ENCODE results near the gene SAPCD1.

The SAPCD1 gene

GRCh38 chr6:31750411-31751022 is 11.9 kb upstream of the SAPCD1 start:
- DNase-seq (ENCODE audit: low spot score) = no peak

DNA sequence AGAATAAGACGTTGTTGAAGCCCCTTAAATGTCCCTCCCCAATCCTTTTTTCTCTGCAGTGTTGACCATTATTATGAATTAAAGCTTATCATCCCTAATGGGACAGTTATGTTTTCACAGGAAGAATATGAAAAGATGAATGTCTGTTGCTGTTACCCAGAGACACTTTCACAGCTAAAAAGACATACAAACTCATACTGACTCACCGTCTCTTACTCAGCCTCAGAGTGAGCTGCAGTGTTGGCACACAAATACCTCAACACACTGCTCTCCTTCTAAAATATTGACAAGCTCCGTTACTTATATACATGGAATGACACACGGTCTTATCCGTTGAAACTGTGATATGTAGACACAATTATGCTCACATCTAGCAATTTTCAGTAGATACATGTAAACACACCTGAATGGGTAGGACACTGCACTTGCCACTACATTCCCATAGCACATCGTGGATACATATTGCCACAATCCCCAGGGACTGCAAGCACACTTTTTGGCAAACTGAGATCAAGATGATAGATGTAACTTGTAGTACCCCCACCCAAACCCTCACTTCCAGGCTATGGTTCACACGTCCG is 9.6 kb upstream of the SAPCD1 start:
- DNase-seq (ENCODE audit: low spot score) = no peak

- DNase-seq (ENCODE audit: low spot score) = no peak
Observed at GRCh38 chr6:31758281-31758680, 4.2 kb upstream of the SAPCD1 start.

DNA sequence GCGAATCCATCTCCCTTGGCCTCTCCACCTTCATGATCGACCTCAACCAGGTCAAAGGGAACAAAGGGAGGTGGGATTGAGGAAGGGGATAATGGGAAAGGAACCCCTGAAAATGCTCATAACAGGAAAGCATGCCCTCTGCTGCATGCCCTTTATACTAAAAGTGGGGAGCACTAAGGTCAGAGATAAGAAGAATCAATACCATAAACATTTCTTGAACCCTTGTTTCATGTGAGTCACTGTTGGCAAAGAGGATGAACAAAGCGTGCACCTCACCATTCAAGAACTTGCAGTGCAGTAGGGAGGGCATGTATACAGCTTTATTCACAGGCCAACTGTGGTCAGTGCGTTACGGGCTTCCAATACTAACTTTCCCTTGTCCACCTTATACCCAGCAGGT is 1.7 kb upstream of the SAPCD1 start:
- DNase-seq (ENCODE audit: low spot score) = no peak

GRCh38 chr6:31761343-31761742 is 1.1 kb upstream of the SAPCD1 start:
- DNase-seq (ENCODE audit: low spot score) = no peak

GRCh38 chr6:31762878-31763618 is 592 bp downstream of the SAPCD1 start:
- DNase-seq (ENCODE audit: low spot score) = no peak

GRCh38 chr6:31763619-31763940 is 1.1 kb downstream of the SAPCD1 start:
- no peak for DNase-seq (ENCODE audit: low spot score)

- DNase-seq (ENCODE audit: low spot score) = no peak
Observed at GRCh38 chr6:31764198-31764597, 1.7 kb downstream of the SAPCD1 start.

GRCh38 chr6:31765559-31765909 is 3.1 kb downstream of the SAPCD1 start:
- no peak for DNase-seq (ENCODE audit: low spot score)

DNA sequence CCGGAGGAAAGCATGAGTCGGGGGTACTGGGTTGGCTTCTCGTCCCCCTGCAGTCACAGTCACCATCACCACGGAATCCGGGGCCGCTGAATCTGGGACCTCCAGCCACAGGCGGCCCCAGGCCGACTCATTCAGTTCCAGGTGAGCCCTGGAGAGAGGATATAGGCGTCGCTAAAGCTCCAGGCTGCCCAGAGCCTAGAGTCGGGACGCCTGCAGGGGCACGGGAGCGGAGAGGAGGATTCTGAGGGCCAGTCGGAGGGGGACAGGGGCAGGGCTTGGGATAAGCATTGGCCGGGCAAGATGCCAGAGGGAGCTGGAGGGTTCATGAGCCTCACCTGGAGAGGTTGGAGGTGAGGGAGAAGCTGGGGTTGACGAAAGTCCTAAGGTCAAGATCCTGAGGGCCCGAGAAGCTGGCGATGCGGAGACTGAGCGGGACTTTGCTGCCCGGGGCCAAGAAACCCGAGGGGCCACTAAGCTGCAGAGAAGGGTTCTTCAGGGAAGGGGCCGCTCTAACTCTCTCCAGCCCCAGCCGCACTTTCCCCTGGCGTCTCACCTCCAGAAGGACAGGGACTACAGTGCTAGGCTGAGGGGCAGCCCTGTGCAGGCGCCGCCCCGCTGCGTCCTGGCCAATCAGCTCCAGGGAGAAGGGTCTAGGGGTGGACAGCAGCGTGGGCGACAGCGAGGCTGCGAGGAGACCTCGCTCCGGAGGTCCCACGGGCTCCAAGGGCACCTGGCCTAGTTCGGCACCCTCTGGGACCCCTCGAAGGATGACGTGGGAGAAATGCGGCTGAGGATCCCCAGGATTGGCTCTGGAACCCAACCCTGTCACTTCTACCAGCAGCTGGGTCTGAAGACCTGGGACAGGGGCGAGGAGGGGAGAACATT is 3.7 kb downstream of the SAPCD1 start:
- no peak for DNase-seq (ENCODE audit: low spot score)

- DNase-seq (ENCODE audit: low spot score) = no peak
Observed at GRCh38 chr6:31767096-31767645, 4.7 kb downstream of the SAPCD1 start.

GRCh38 chr6:31768363-31769257 is 6.2 kb downstream of the SAPCD1 start:
- no peak for DNase-seq (ENCODE audit: low spot score)

DNA sequence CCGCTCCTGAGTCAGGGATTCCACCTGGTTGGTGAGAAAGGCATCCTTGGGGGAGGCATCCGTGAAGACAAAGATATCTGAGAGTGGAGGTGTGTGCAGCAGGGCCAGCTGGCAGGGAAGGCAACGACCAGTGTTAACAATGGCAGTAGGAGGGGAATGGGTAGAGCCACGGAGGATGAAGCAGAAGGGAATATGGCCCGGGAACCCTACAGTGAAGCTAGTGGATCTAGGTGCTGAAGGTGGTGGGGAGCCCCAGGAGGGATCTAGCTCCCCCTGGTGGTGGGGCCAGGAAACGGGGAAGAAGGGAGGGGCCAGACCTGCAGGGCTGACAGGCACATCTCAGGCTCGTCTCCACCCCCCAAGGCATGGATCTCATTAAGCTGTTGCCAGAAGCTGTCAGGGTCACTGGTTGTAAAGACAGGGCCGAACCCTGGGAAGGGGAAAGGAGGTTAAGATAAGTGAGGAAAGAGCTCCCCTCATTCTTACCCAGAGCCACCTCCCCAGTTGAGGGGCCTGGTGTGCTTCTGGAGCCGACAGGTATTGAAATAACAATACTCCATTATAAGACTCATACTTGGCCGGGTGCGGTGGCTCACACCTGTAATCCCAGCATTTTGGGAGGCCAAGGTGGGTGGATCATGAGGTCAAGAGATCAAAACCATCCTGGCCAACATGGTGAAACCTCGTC is 7.4 kb downstream of the SAPCD1 start:
- DNase-seq (ENCODE audit: low spot score) = peak; percentile 87

GRCh38 chr6:31770860-31771259 is 8.4 kb downstream of the SAPCD1 start:
- no peak for DNase-seq (ENCODE audit: low spot score)

GRCh38 chr6:31771992-31772358 is 9.5 kb downstream of the SAPCD1 start:
- DNase-seq (ENCODE audit: low spot score) = no peak

- DNase-seq (ENCODE audit: low spot score) = no peak
Observed at GRCh38 chr6:31775184-31775583, 12.7 kb downstream of the SAPCD1 start.

DNA sequence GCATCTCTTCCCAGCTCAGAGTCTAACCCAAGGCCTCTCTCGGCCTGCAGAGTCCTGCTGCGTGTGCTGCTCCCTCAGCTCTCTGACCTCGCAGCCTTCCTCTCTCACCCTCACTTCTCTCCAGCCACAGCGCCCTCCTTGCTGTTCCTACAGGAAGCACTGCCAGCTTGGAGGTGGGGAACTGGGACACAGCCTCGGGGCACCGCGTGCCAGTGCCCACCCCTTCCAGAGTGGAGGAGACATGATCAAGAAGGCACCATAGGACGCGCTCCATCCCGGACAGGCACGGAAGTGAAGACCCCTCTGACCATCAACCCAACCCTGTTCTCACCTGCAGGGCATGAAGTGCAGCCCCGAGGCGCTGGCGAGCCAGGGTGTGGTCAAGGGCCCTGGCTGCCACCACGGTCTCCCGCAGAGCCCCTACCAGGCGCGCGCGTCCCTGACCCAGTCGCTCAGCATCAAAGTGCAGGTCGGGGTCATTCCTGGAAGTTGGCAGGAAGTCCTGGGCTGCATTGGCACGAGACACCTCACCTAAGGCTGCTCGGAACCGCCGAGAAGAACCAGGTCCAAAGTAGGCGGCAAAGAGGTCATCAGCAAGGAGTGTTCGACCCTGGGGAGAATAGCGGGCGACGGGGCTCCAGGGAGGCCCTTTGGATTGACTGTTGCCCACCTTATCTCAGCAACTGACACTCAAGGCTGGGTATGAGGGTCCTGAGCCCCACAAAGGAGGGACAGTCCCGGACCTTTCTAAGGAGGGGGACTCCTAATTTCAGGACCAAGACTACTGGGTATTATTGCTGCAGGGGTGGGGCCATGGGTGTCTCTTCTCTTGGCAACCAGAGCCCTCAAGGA is 13.4 kb downstream of the SAPCD1 start:
- DNase-seq (ENCODE audit: low spot score) = no peak

DNA sequence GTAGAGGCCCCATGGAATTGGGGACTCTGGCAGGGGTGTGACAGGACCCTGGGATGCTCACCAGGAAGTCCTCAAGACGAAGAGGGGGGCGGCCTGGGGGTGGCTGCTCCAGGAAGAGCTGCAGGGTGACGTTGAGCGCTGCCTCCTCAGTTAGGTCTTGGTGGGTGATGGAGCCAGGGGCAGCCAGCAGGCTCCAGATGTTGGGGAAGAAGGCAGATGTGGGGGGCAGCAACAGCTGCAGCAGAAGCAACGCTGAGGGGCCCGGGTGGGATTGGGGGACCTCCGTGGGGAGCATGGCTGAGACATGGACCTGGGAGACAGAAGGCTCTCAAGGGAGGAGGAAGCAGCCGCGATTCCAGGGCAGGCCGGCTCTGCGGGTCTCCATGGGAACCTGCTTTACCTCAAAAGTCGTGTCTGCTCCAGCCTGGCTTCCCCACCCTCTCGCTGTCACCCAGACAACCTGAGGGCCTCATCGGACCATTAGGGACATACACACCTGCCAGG is 14.1 kb downstream of the SAPCD1 start:
- DNase-seq (ENCODE audit: low spot score) = no peak

DNA sequence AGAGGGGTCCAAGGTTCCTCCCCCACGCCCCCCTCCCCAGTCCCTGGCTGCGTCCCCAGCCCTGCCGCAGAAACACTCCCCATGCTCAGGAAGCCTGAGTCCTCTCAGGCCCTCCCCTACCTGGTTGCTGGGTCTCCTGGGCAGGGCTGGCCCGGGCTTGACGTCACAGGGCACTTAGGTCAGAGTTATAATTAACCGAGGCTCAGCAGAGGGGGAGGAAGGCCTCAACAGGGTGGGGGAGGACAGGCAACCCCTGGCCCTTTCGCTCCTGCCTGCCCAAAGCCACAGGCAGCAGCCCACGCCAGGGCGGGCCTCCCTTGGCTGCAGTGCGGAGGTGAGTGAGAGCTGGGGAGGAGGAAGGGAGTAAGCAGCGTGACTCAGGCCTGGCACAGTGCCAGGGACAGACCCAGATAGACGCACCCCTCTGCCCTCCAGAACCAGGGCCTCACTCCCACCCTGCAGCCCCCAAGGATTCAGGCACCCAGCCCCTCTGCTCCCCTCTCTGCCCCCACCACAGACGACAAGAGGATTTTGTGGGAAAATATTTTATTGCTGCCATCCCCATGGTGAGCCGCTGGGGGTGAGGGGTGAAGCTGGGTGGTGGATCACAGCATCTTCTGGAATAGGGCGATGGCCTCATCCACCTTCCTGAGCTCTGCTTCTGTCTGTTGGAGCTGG is 14.7 kb downstream of the SAPCD1 start, which contains the start of gene VWA7:
Gene VWA7, minus strand, starts transcription at position 340 of the 678 bp plus-strand sequence. CDS start 549 bp downstream, outside the sequence.
- peak; percentile 57 for DNase-seq (ENCODE audit: low spot score)
